HG02981 (cell line): ENCODE data around the gene PIGK.
"Not testable (repeated sequence)": the region's sequence is repeated elsewhere in the genome, so short reads cannot be mapped to it uniquely, and the experiment has no call there.

ENCODE experiments used
- ATAC-seq: cut with Tn5 transposase; IDR thresholded peaks from one replicate; pipeline ENCODE4 v1.9.1; 2021; ENCODE audit warnings: mild to moderate bottlenecking, moderate library complexity; ENCODE audit not compliant: unreplicated experiment

PIGK gene

GRCh38 chr1:77197351-77197750 lies 21.9 kb downstream of the PIGK start:
- ATAC-seq: no peak

GRCh38 chr1:77193951-77194350 lies 25.3 kb downstream of the PIGK start:
- no peak for ATAC-seq

- no peak for ATAC-seq
Measured at GRCh38 chr1:77188770-77189169, 30.5 kb downstream of the PIGK start.

- ATAC-seq: not testable (repeated sequence)
Measured at GRCh38 chr1:77186907-77187306, 32.3 kb downstream of the PIGK start.

- no peak for ATAC-seq
Measured at GRCh38 chr1:77182083-77182482, 37.1 kb downstream of the PIGK start.

GRCh38 chr1:77179632-77180031 lies 39.6 kb downstream of the PIGK start:
- ATAC-seq: no peak

GRCh38 chr1:77175230-77175844 lies 43.9 kb downstream of the PIGK start:
- ATAC-seq: no peak

- no peak for ATAC-seq
Measured at GRCh38 chr1:77170687-77171086, 48.5 kb downstream of the PIGK start.

GRCh38 chr1:77168358-77168757 lies 50.9 kb downstream of the PIGK start:
- no peak for ATAC-seq

- ATAC-seq: no peak
Measured at GRCh38 chr1:77164434-77164944, 54.7 kb downstream of the PIGK start.

- not testable (repeated sequence) for ATAC-seq
Measured at GRCh38 chr1:77159706-77160105, 59.5 kb downstream of the PIGK start.

GRCh38 chr1:77156214-77156613 lies 63.0 kb downstream of the PIGK start:
- ATAC-seq: no peak

- no peak for ATAC-seq
Measured at GRCh38 chr1:77146270-77146669, 73.0 kb downstream of the PIGK start.

- no peak for ATAC-seq
Measured at GRCh38 chr1:77143529-77144121, 75.6 kb downstream of the PIGK start.

GRCh38 chr1:77139389-77139788 lies 79.8 kb downstream of the PIGK start:
- ATAC-seq: no peak

- no peak for ATAC-seq
Measured at GRCh38 chr1:77134359-77134758, 84.9 kb downstream of the PIGK start.

- no peak for ATAC-seq
Measured at GRCh38 chr1:77133731-77134358, 85.4 kb downstream of the PIGK start.

GRCh38 chr1:77126307-77126706 lies 92.9 kb downstream of the PIGK start:
- peak; percentile 85 for ATAC-seq

GRCh38 chr1:77121503-77121902 lies 97.7 kb downstream of the PIGK start:
- no peak for ATAC-seq

GRCh38 chr1:77120950-77121349 lies 98.3 kb downstream of the PIGK start:
- no peak for ATAC-seq

- ATAC-seq: no peak
Measured at GRCh38 chr1:77118712-77119111, 100.5 kb downstream of the PIGK start.

- ATAC-seq: no peak
Measured at GRCh38 chr1:77104672-77105071, 114.6 kb downstream of the PIGK start.
